PC-3 (cell line): Measurements from ENCODE around the gene TMEM229B. TPM values are rescaled to one million over a fixed set of nuclear protein-coding genes. Genes with fewer than 3 reads are reported as not detected.

Experiments used
- ATAC-seq: fragments of 200-7000 bp; cut with Tn5 transposase; 2 replicates; pipeline ENCODE4 v1.9.1; 2020; ENCODE audit warnings: mild to moderate bottlenecking, moderate library complexity
- BruUV-seq: library from RNA; stranded (reverse); fragments of 400-500 nt; replicated peaks from 2 replicates; lab custom pipeline; 2021; lab: Mats Ljungman, UMichigan
- CTCF ChIA-PET: fragments of 300-600 bp; sonication (Branson Sonifier 250); formaldehyde crosslinking; loops from one replicate; lab custom pipeline; 2022; ENCODE audit warnings: antibody characterized with exemption; lab: Charles Lee
- POLR2A ChIA-PET: fragments of 300-600 bp; sonication (Branson Sonifier 250); formaldehyde crosslinking; loops from one replicate; lab custom pipeline; 2022; ENCODE audit warnings: antibody characterized with exemption; ENCODE audit not compliant: unreplicated experiment; lab: Charles Lee
- DNase-seq: peaks from one replicate; pipeline ENCODE4 v3.0.0-alpha.2; 2015
- H2AFZ ChIP-seq: fragments of 300-600 bp; sonication (generic); 2 replicates; pipeline ENCODE4 v1.6.0; 2016; ENCODE audit warnings: antibody characterized with exemption, low read length
- H3F3A ChIP-seq: fragments of 300-600 bp; sonication (generic); one replicate; pipeline ENCODE4 v1.6.0; 2017; ENCODE audit warnings: antibody characterized with exemption, low read length, control low read depth, mild to moderate bottlenecking; ENCODE audit not compliant: unreplicated experiment
- H3K27ac ChIP-seq: fragments of 300-600 bp; sonication (generic); 2 replicates; pipeline ENCODE4 v1.5.1; 2016; ENCODE audit warnings: mild to moderate bottlenecking, low read length
- H3K27me3 ChIP-seq: fragments of 300-600 bp; sonication (generic); 2 replicates; pipeline ENCODE4 v1.6.1; 2016; ENCODE audit warnings: low read length, mixed read lengths
- H3K36me3 ChIP-seq: fragments of 300-600 bp; sonication (generic); 2 replicates; pipeline ENCODE4 v1.6.1; 2016; ENCODE audit warnings: low read depth, mixed run types, low read length, mixed read lengths
- H3K4me1 ChIP-seq: fragments of 300-600 bp; sonication (generic); 2 replicates; pipeline ENCODE4 v1.5.1; 2016; ENCODE audit warnings: low read length; ENCODE audit not compliant: insufficient read depth
- H3K4me2 ChIP-seq: fragments of 300-600 bp; sonication (generic); 2 replicates; pipeline ENCODE4 v1.6.0; 2016; ENCODE audit warnings: low read length
- H3K4me3 ChIP-seq: fragments of 300-600 bp; sonication (generic); 2 replicates; pipeline ENCODE4 v1.5.1; 2016; ENCODE audit warnings: mild to moderate bottlenecking, low read length, mixed read lengths
- H3K79me2 ChIP-seq: fragments of 300-600 bp; sonication (generic); 2 replicates; pipeline ENCODE4 v1.6.1; 2017; ENCODE audit warnings: low read length, mixed read lengths
- H3K9ac ChIP-seq: fragments of 300-600 bp; sonication (generic); 2 replicates; pipeline ENCODE4 v1.6.0; 2016; ENCODE audit warnings: mild to moderate bottlenecking, low read length
- H3K9me2 ChIP-seq: fragments of 300-600 bp; sonication (generic); replicated peaks from 2 replicates; pipeline ENCODE4 v1.6.1; 2016; ENCODE audit warnings: mixed run types, low read length, mixed read lengths
- H3K9me3 ChIP-seq: fragments of 300-600 bp; sonication (generic); 2 replicates; pipeline ENCODE4 v1.6.1; 2016; ENCODE audit warnings: low read length, mixed read lengths
- H4K20me1 ChIP-seq: fragments of 300-600 bp; sonication (generic); 2 replicates; pipeline ENCODE4 v1.6.1; 2016; ENCODE audit warnings: low read length, mixed read lengths
- CTCF ChIP-seq: fragments of 300-600 bp; sonication (generic); conservative IDR thresholded peaks from 2 replicates; pipeline ENCODE4 v1.5.1; 2017; ENCODE audit warnings: antibody characterized with exemption, low read depth, mild to moderate bottlenecking, low read length
- EZH2 ChIP-seq: fragments of 300-600 bp; sonication (generic); IDR thresholded peaks from one replicate; pipeline ENCODE4 v1.6.1; 2017; ENCODE audit warnings: antibody characterized with exemption, mild to moderate bottlenecking, low read length; ENCODE audit not compliant: unreplicated experiment
- EZH2phosphoT487 ChIP-seq: fragments of 300-600 bp; sonication (generic); IDR thresholded peaks from 2 replicates; pipeline ENCODE4 v1.6.1; 2018; ENCODE audit warnings: mild to moderate bottlenecking, antibody characterized with exemption, low read length, borderline replicate concordance
- intact Hi-C: fragments of 100-400 bp; cut with micrococcal nuclease; formaldehyde crosslinking; loops from 2 replicates; pipeline ENCODE4 v1.9.0; 2023
- total RNA-seq: library from RNA; depleted of rRNA; stranded (reverse); fragments of >200 nt; gene quantifications from 2 replicates; pipeline ENCODE4 v1.2.3, GENCODE V29; 2014

TMEM229B gene
- total RNA-seq, 1 experiment from 2014 or later, result not detected

- ChIA-PET CTCF (interaction anchor here (0.6 to 0.7 kb wide), 3 partner anchors 25 to 80 kb away, joined by 3 to 4 read pairs (median 3); no protein-coding TSS in a partner anchor), POLR2A (no interaction called here)
- Histone ChIP-seq H3K9me3 (no peaks in the 10 kb centered on the region), H3K36me3 (no peaks in the 10 kb centered on the region), H3K4me2 (no peak overlapping the region), H3K4me3 (no peak overlapping the region), H3K27me3 (no peaks in the 10 kb centered on the region), H4K20me1 (no peaks in the 10 kb centered on the region), H3K4me1 (no peaks in the 10 kb centered on the region), H3K9ac (no peak overlapping the region), H3F3A (no peaks in the 10 kb centered on the region), H3K9me2 (no peaks in the 10 kb centered on the region), H2AFZ (no peak overlapping the region), H3K79me2 (no peaks in the 10 kb centered on the region), H3K27ac (no peak overlapping the region)
- BruUV-seq, result no TSS peak
- DNase-seq (no peak), ATAC-seq (no peak)
- TF ChIP-seq CTCF, result no peak
- TF ChIP-seq EZH2phosphoT487, result no peak
- TF ChIP-seq EZH2, result no peak
- intact Hi-C loops, result no loop called here
These were observed 12.5 kb upstream of the TMEM229B start for GRCh38 chr14:67500981-67501380.

- no peak overlapping the region for H2AFZ ChIP-seq
- TF ChIP-seq CTCF (no peak), EZH2 (no peak), EZH2phosphoT487 (no peak)
- H3K4me3 ChIP-seq, result no peak overlapping the region
- H3K36me3 ChIP-seq, result no peaks in the 10 kb centered on the region
- no peaks in the 10 kb centered on the region for H3K27me3 ChIP-seq
- H3K27ac ChIP-seq, result no peak overlapping the region
- H3K9ac ChIP-seq, result no peak overlapping the region
- peaks cover 14% of the 10 kb centered on the region for H3K9me3 ChIP-seq
- CTCF ChIA-PET, result no interaction called here
- intact Hi-C loops, result no loop called here
- H4K20me1 ChIP-seq, result no peaks in the 10 kb centered on the region
- no peak overlapping the region for H3K4me2 ChIP-seq
- H3K79me2 ChIP-seq, result no peaks in the 10 kb centered on the region
- POLR2A ChIA-PET, result no interaction called here
- no peak for DNase-seq
- H3K4me1 ChIP-seq, result no peaks in the 10 kb centered on the region
- BruUV-seq, result no TSS peak
- no peak for ATAC-seq
- no peaks in the 10 kb centered on the region for H3K9me2 ChIP-seq
- H3F3A ChIP-seq, result no peaks in the 10 kb centered on the region
These were observed 9.2 kb upstream of the TMEM229B start for GRCh38 chr14:67497716-67498115.

- intact Hi-C loops, result no loop called here
- no peak for TF ChIP-seq EZH2
- Histone ChIP-seq H3K79me2 (no peaks in the 10 kb centered on the region), H3F3A (no peaks in the 10 kb centered on the region), H4K20me1 (no peaks in the 10 kb centered on the region), H3K4me1 (no peaks in the 10 kb centered on the region), H2AFZ (no peak overlapping the region), H3K4me2 (no peak overlapping the region), H3K9me2 (no peaks in the 10 kb centered on the region), H3K4me3 (no peak overlapping the region), H3K36me3 (no peaks in the 10 kb centered on the region), H3K27me3 (no peaks in the 10 kb centered on the region), H3K9me3 (peaks cover 16% of the 10 kb centered on the region), H3K9ac (no peak overlapping the region), H3K27ac (no peak overlapping the region)
- ATAC-seq (no peak), DNase-seq (no peak)
- CTCF ChIA-PET, result no interaction called here
- no TSS peak for BruUV-seq
- POLR2A ChIA-PET, result no interaction called here
These were observed 8.7 kb upstream of the TMEM229B start for GRCh38 chr14:67497216-67497615.
